Measurements from ENCODE around the gene DST.

Gene DST

GRCh38 chr6:56575736-56576135 lies 67.0 kb downstream of the DST start:
- Histone ChIP-seq H3K27me3 (replicated peaks; ENCODE audit: insufficient read depth, low read length) (no peaks in the 10 kb centered on the region), H3K9me3 (replicated peaks; ENCODE audit: insufficient read depth, low read length) (no peaks in the 10 kb centered on the region), H3K9me2 (replicated peaks; ENCODE audit: insufficient read depth, low read length) (no peaks in the 10 kb centered on the region), H3K36me3 (replicated peaks; ENCODE audit: insufficient read depth, low read length) (no peaks in the 10 kb centered on the region; the same call in 1 of the 2 replicates), H3K4me3 (ENCODE audit: low read length) (no peak overlapping the region), H2AFZ (ENCODE audit: low read length) (no peak overlapping the region), H4K20me1 (ENCODE audit: insufficient read depth, low read length) (no peaks in the 10 kb centered on the region), H3K4me2 (ENCODE audit: low read depth, low read length) (no peak overlapping the region), H3K4me1 (ENCODE audit: low read length) (no peaks in the 10 kb centered on the region), H3K79me2 (ENCODE audit: low read length) (no peaks in the 10 kb centered on the region), H3K27ac (ENCODE audit: low read length) (no peak overlapping the region), H3K9ac (ENCODE audit: low read length) (no peak overlapping the region), H3F3A (ENCODE audit: insufficient read depth, low read length) (no peaks in the 10 kb centered on the region)
- TF ChIP-seq EZH2 (optimal IDR thresholded peaks at IDR 0.05; ENCODE audit: low read depth, low read length) (no peak), EZH2phosphoT487 (IDR thresholded peaks at IDR 0.05; ENCODE audit: low read length) (no peak)
- TF ChIP-seq, protein P1, sequence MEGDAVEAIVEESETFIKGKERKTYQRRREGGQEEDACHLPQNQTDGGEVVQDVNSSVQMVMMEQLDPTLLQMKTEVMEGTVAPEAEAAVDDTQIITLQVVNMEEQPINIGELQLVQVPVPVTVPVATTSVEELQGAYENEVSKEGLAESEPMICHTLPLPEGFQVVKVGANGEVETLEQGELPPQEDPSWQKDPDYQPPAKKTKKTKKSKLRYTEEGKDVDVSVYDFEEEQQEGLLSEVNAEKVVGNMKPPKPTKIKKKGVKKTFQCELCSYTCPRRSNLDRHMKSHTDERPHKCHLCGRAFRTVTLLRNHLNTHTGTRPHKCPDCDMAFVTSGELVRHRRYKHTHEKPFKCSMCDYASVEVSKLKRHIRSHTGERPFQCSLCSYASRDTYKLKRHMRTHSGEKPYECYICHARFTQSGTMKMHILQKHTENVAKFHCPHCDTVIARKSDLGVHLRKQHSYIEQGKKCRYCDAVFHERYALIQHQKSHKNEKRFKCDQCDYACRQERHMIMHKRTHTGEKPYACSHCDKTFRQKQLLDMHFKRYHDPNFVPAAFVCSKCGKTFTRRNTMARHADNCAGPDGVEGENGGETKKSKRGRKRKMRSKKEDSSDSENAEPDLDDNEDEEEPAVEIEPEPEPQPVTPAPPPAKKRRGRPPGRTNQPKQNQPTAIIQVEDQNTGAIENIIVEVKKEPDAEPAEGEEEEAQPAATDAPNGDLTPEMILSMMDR (IDR thresholded peaks at IDR 0.05; ENCODE audit: low read length): no peak
- DNase-seq: no peak

- Histone ChIP-seq H3K36me3 (replicated peaks; ENCODE audit: insufficient read depth, low read length) (no peaks in the 10 kb centered on the region; the same call in 1 of the 2 replicates), H3F3A (ENCODE audit: insufficient read depth, low read length) (no peaks in the 10 kb centered on the region), H3K27me3 (replicated peaks; ENCODE audit: insufficient read depth, low read length) (no peaks in the 10 kb centered on the region), H3K4me1 (ENCODE audit: low read length) (no peaks in the 10 kb centered on the region), H3K4me3 (ENCODE audit: low read length) (no peak overlapping the region), H2AFZ (ENCODE audit: low read length) (no peak overlapping the region), H3K79me2 (ENCODE audit: low read length) (no peaks in the 10 kb centered on the region), H3K9me3 (replicated peaks; ENCODE audit: insufficient read depth, low read length) (no peaks in the 10 kb centered on the region), H3K9me2 (replicated peaks; ENCODE audit: insufficient read depth, low read length) (no peaks in the 10 kb centered on the region), H3K4me2 (ENCODE audit: low read depth, low read length) (no peak overlapping the region), H3K9ac (ENCODE audit: low read length) (no peak overlapping the region), H4K20me1 (ENCODE audit: insufficient read depth, low read length) (no peaks in the 10 kb centered on the region), H3K27ac (ENCODE audit: low read length) (no peak overlapping the region)
- TF ChIP-seq EZH2phosphoT487 (IDR thresholded peaks at IDR 0.05; ENCODE audit: low read length) (no peak), EZH2 (optimal IDR thresholded peaks at IDR 0.05; ENCODE audit: low read depth, low read length) (no peak)
- TF ChIP-seq, protein P1 (IDR thresholded peaks at IDR 0.05; ENCODE audit: low read length): no peak
- no peak for DNase-seq
Measured at GRCh38 chr6:56574292-56574691, 68.4 kb downstream of the DST start.

GRCh38 chr6:56573624-56574023 lies 69.1 kb downstream of the DST start:
- DNase-seq: no peak
- Histone ChIP-seq H3K9ac (ENCODE audit: low read length) (no peak overlapping the region), H3K36me3 (replicated peaks; ENCODE audit: insufficient read depth, low read length) (no peaks in the 10 kb centered on the region; the same call in 1 of the 2 replicates), H3K4me2 (ENCODE audit: low read depth, low read length) (no peak overlapping the region), H3K9me3 (replicated peaks; ENCODE audit: insufficient read depth, low read length) (no peaks in the 10 kb centered on the region), H3K27me3 (replicated peaks; ENCODE audit: insufficient read depth, low read length) (no peaks in the 10 kb centered on the region), H4K20me1 (ENCODE audit: insufficient read depth, low read length) (no peaks in the 10 kb centered on the region), H2AFZ (ENCODE audit: low read length) (no peak overlapping the region), H3K4me3 (ENCODE audit: low read length) (no peak overlapping the region), H3K79me2 (ENCODE audit: low read length) (no peaks in the 10 kb centered on the region), H3K4me1 (ENCODE audit: low read length) (no peaks in the 10 kb centered on the region), H3K27ac (ENCODE audit: low read length) (no peak overlapping the region), H3F3A (ENCODE audit: insufficient read depth, low read length) (no peaks in the 10 kb centered on the region), H3K9me2 (replicated peaks; ENCODE audit: insufficient read depth, low read length) (no peaks in the 10 kb centered on the region)
- TF ChIP-seq, protein P1 (IDR thresholded peaks at IDR 0.05; ENCODE audit: low read length): no peak
- no peak for TF ChIP-seq EZH2 (optimal IDR thresholded peaks at IDR 0.05; ENCODE audit: low read depth, low read length)
- TF ChIP-seq EZH2phosphoT487 (IDR thresholded peaks at IDR 0.05; ENCODE audit: low read length): no peak
